H9 (cell line): ENCODE results near the gene ARL6IP6. TPM values are rescaled to one million over a fixed set of nuclear protein-coding genes. Genes with fewer than 3 reads are reported as not detected.
A peak's percentile ranks its signal among the peaks of the same experiment; 100 is the strongest.

Experiments
- DNase-seq: peaks from one replicate; pipeline ENCODE4 v3.0.0-alpha.2; 2017
- H2AFZ ChIP-seq: one replicate; pipeline ENCODE4 v1.6.1; 2013; ENCODE audit warnings: mild to moderate bottlenecking, low read length, control low read depth, moderate library complexity
- H2AK5ac ChIP-seq: 2 replicates; pipeline ENCODE4 v1.6.1; 2013; ENCODE audit warnings: low read length, control low read depth, mixed read lengths; ENCODE audit not compliant: insufficient read length
- H2BK120ac ChIP-seq: one replicate; pipeline ENCODE4 v1.6.1; 2013; ENCODE audit warnings: low read depth, mild to moderate bottlenecking, low read length, control low read depth, inconsistent platforms; ENCODE audit not compliant: poor library complexity, severe bottlenecking
- H2BK12ac ChIP-seq: 2 replicates; pipeline ENCODE4 v1.6.1; 2013; ENCODE audit warnings: low read length, control low read depth, mixed read lengths, low read depth; ENCODE audit not compliant: insufficient read length
- H2BK15ac ChIP-seq: 2 replicates; pipeline ENCODE4 v1.6.1; 2013; ENCODE audit warnings: low read depth, low read length, control low read depth
- H2BK20ac ChIP-seq: one replicate; pipeline ENCODE4 v1.6.1; 2013; ENCODE audit warnings: low read depth, mild to moderate bottlenecking, low read length, control low read depth, inconsistent platforms; ENCODE audit not compliant: poor library complexity, severe bottlenecking
- H2BK5ac ChIP-seq: 2 replicates; pipeline ENCODE4 v1.6.1; 2013; ENCODE audit warnings: low read length, control low read depth, mixed read lengths; ENCODE audit not compliant: insufficient read length
- H3K14ac ChIP-seq: 2 replicates; pipeline ENCODE4 v1.6.1; 2013; ENCODE audit warnings: low read length, control low read depth; ENCODE audit not compliant: insufficient read depth
- H3K18ac ChIP-seq: 2 replicates; pipeline ENCODE4 v1.6.1; 2013; ENCODE audit warnings: low read depth, mild to moderate bottlenecking, mixed read lengths, low read length, control low read depth; ENCODE audit not compliant: insufficient read length
- H3K23ac ChIP-seq: 2 replicates; pipeline ENCODE4 v1.6.1; 2013; ENCODE audit warnings: low read length, control low read depth, mixed read lengths, low read depth; ENCODE audit not compliant: insufficient read length
- H3K23me2 ChIP-seq: 2 replicates; pipeline ENCODE4 v1.6.1; 2013; ENCODE audit warnings: low read depth, mild to moderate bottlenecking, mixed read lengths, low read length, control low read depth; ENCODE audit not compliant: insufficient read length, poor library complexity, severe bottlenecking
- H3K27ac ChIP-seq: 2 replicates; pipeline ENCODE4 v1.5.1; 2013; ENCODE audit warnings: low read length, control low read depth, mixed read lengths, low read depth; ENCODE audit not compliant: insufficient read length
- H3K27me3 ChIP-seq: 2 replicates; pipeline ENCODE4 v1.6.1; 2013; ENCODE audit warnings: low read length, control low read depth, inconsistent platforms; ENCODE audit not compliant: insufficient read depth
- H3K4ac ChIP-seq: 2 replicates; pipeline ENCODE4 v1.6.1; 2013; ENCODE audit warnings: low read depth, mild to moderate bottlenecking, control low read depth, inconsistent platforms, low read length, moderate library complexity
- H3K4me1 ChIP-seq: 2 replicates; pipeline ENCODE4 v1.6.1; 2013; ENCODE audit warnings: low read length, control low read depth, inconsistent platforms; ENCODE audit not compliant: insufficient read depth
- H3K4me2 ChIP-seq: 2 replicates; pipeline ENCODE4 v1.6.1; 2013; ENCODE audit warnings: low read length, control low read depth, mixed read lengths; ENCODE audit not compliant: insufficient read length, insufficient read depth
- H3K56ac ChIP-seq: 2 replicates; pipeline ENCODE4 v1.6.1; 2013; ENCODE audit warnings: low read depth, mild to moderate bottlenecking, mixed read lengths, low read length, control low read depth; ENCODE audit not compliant: insufficient read length
- H3K79me1 ChIP-seq: 2 replicates; pipeline ENCODE4 v1.6.1; 2013; ENCODE audit warnings: low read depth, mild to moderate bottlenecking, moderate library complexity, low read length, control low read depth, inconsistent platforms; ENCODE audit not compliant: insufficient read depth, poor library complexity, severe bottlenecking
- H3K79me2 ChIP-seq: 2 replicates; pipeline ENCODE4 v1.6.1; 2013; ENCODE audit warnings: low read length, control low read depth, inconsistent platforms; ENCODE audit not compliant: insufficient read depth
- H3K9ac ChIP-seq: 2 replicates; pipeline ENCODE4 v1.6.1; 2013; ENCODE audit warnings: low read length, control low read depth, mixed read lengths; ENCODE audit not compliant: insufficient read length; ENCODE audit errors: extremely low read depth
- H3K9me3 ChIP-seq: one replicate; pipeline ENCODE4 v1.6.1; 2013; ENCODE audit warnings: low read depth, low read length, inconsistent platforms; ENCODE audit not compliant: control insufficient read depth
- H3T11ph ChIP-seq: one replicate; pipeline ENCODE4 v1.6.1; 2013; ENCODE audit warnings: mild to moderate bottlenecking, low read length, control low read depth, inconsistent platforms
- H4K20me1 ChIP-seq: one replicate; pipeline ENCODE4 v1.6.1; 2013; ENCODE audit not compliant: control insufficient read depth, insufficient read length, insufficient read depth
- H4K5ac ChIP-seq: 2 replicates; pipeline ENCODE4 v1.6.1; 2013; ENCODE audit warnings: low read depth, mild to moderate bottlenecking, mixed read lengths, low read length, control low read depth; ENCODE audit not compliant: insufficient read length
- H4K8ac ChIP-seq: replicated peaks from 2 replicates; pipeline ENCODE4 v1.6.1; 2013; ENCODE audit warnings: low read length, control low read depth, mixed read lengths, low read depth; ENCODE audit not compliant: insufficient read length
- H4K91ac ChIP-seq: 2 replicates; pipeline ENCODE4 v1.6.1; 2013; ENCODE audit warnings: low read depth, mild to moderate bottlenecking, moderate library complexity, mixed read lengths, low read length, control low read depth; ENCODE audit not compliant: insufficient read length
- H3K27ac Mint-ChIP-seq, 3 experiments: 2 replicates in 2 of 3; 3 replicates in 1 of 3; pipeline ENCODE4 v1.8.0; 2020 to 2021; ENCODE audit warnings: mixed read lengths in 3 of 3, mild to moderate bottlenecking in 1 of 3, moderate library complexity in 1 of 3
- H3K27me3 Mint-ChIP-seq: 2 replicates; pipeline ENCODE4 v1.8.0; 2021; ENCODE audit warnings: low read depth, mild to moderate bottlenecking, moderate library complexity, mixed read lengths
- H3K36me3 Mint-ChIP-seq, 3 experiments: 2 replicates in 2 of 3; 3 replicates in 1 of 3; pipeline ENCODE4 v1.8.0; 2020 to 2021; ENCODE audit warnings: low read depth in 3 of 3, mixed read lengths in 3 of 3; ENCODE audit not compliant: insufficient read depth in 1 of 3
- H3K4me1 Mint-ChIP-seq, 2 experiments: 2 replicates each; pipeline ENCODE4 v1.8.0; 2020; ENCODE audit warnings: mixed read lengths in 2 of 2
- H3K4me3 Mint-ChIP-seq, 2 experiments: 2 replicates in 1 of 2; 3 replicates in 1 of 2; pipeline ENCODE4 v1.8.0; 2020 to 2021; ENCODE audit warnings: mild to moderate bottlenecking in 2 of 2, mixed read lengths in 2 of 2, moderate library complexity in 1 of 2
- H3K9me3 Mint-ChIP-seq, 2 experiments: 2 replicates in 1 of 2; 3 replicates in 1 of 2; pipeline ENCODE4 v1.8.0; 2020; ENCODE audit warnings: mild to moderate bottlenecking in 2 of 2, mixed read lengths in 2 of 2, moderate library complexity in 1 of 2
- CTCF ChIP-seq: fragments of 200-600 bp; sonication (generic); conservative IDR thresholded peaks from 3 replicates; pipeline ENCODE4 v1.8.0; 2021; ENCODE audit warnings: antibody characterized with exemption, mild to moderate bottlenecking
- WGBS: extraction: QIAGEN DNeasy Blood & Tissue Kit; methylation state at CpG from one replicate; pipeline ENCODE4 v1.1.7; 2013; ENCODE audit warnings: missing lambda C conversion rate, low lambda C conversion rate, mixed read lengths; ENCODE audit not compliant: insufficient read length; ENCODE audit errors: extremely low coverage; 5-methylcytosine and 5-hydroxymethylcytosine counted together
- long read RNA-seq: library from polyadenylated mRNA; unstranded; transcript quantifications from one replicate; pipeline ENCODE4 v2.0.0, GENCODE V29; 2020
- total RNA-seq: library from RNA; stranded (reverse); gene quantifications from 2 replicates; pipeline ENCODE4 v1.2.1, GENCODE V29; 2021

Gene ARL6IP6
- total RNA-seq = 27.3 and 34.4 TPM in 2 replicates
- long read RNA-seq, transcript ARL6IP6-201 (4 exons, 2,805 nt) = major isoform, 360 of 426 reads
- long read RNA-seq, transcript ARL6IP6-203 (5 exons, 479 nt) = minor isoform, 9 of 426 reads
- long read RNA-seq, partial matches to known transcripts = 11 of 426 reads
- long read RNA-seq, other reads (novel, unspliced or antisense) = 43 of 426 reads

- Histone ChIP-seq H2AK5ac (no peak within 1 kb of the TSS), H3K14ac (peak within 1 kb of the TSS; percentile 94), H2BK15ac (no peak within 1 kb of the TSS), H4K91ac (no peak within 1 kb of the TSS), H3K4me1 (no peaks in the 10 kb centered on the region; the same call in 1 of the 2 replicates), H4K8ac (no peak within 1 kb of the TSS), H3K18ac (peak within 1 kb of the TSS; percentile 96), H4K20me1 (no peaks in the 10 kb centered on the region), H3K23me2 (no peaks in the 10 kb centered on the region), H4K5ac (no peak within 1 kb of the TSS), H3K27me3 (no peaks in the 10 kb centered on the region), H2AFZ (no peak within 1 kb of the TSS), H3K56ac (no peak within 1 kb of the TSS), H3K4me2 (peak within 1 kb of the TSS; percentile 57), H3K4ac (no peak within 1 kb of the TSS), H3K27ac (peak within 1 kb of the TSS; percentile 46), H2BK120ac (no peak within 1 kb of the TSS), H3K79me1 (no peaks in the 10 kb centered on the region), H2BK20ac (no peak within 1 kb of the TSS), H3K9ac (peak within 1 kb of the TSS; percentile 94), H2BK5ac (peak within 1 kb of the TSS; percentile 24), H2BK12ac (peak within 1 kb of the TSS; percentile 5), H3K79me2 (peaks cover 32% of the 10 kb centered on the region; the same call in 1 of the 2 replicates), H3K9me3 (no peaks in the 10 kb centered on the region), H3T11ph (no peak within 1 kb of the TSS), H3K23ac (no peak within 1 kb of the TSS)
- Mint-ChIP-seq H3K9me3 (no peaks in the 10 kb centered on the region; a peak in 3 of 5 replicates), H3K27ac (peak within 1 kb of the TSS; percentile 97 to 99 (median 98)), H3K36me3 (peaks cover 19 to 46% (median 43%) of the 10 kb centered on the region in 3 experiments), H3K4me1 (peaks cover 26% of the 10 kb centered on the region in 2 experiments), H3K4me3 (peak within 1 kb of the TSS; percentile 97 to 99), H3K27me3 (no peaks in the 10 kb centered on the region)
- peak; percentile 92 for DNase-seq
- no peak for TF ChIP-seq CTCF
- no CpG with 5 or more reads among the region's 87 CpGs for WGBS
Measured at GRCh38 chr2:152718076-152718908, at the start of gene ARL6IP6. ARL6IP6 (plus strand) TSS chr2:152718620; CDS start chr2:152718625, 5 bp downstream.
